ENCODE results near the gene VRTN.

DNA sequence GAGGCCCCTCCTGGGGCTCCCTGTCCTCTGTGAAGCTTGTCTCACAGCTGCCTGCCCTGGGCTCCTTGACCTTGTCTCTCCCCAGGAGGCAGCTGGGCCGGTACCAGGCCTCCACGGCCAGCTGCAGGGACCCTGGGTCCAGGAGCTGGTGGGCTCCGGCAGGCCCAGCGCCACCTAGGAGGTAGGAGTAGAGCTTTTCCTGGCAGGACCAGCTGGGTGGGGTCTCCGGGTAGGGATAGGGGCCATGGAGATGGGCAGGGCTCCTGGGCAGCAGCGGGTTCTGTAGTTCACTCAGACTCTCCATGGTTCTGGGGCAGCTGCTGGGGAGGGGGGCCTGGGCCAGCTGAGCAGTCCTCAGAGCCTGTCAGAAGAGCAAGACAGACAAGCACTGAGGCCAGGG is 61.2 kb downstream of the VRTN start:
- TF ChIP-seq CTCF (IDR thresholded peaks at IDR 0.05; ENCODE audit: control extremely low read depth in 1 of 3, insufficient read depth in 1 of 3, low read depth in 1 of 3, low read length in 3 of 3): 0 out of 4 replicates have a peak, but pooled peaks of 1 of the 3 experiments have one; percentile 9
- no peak for TF ChIP-seq SUZ12 (IDR thresholded peaks at IDR 0.05; ENCODE audit: low read length)
